KOPT-K1 (cell line): ENCODE data around the gene KCP.

Source experiments
- H3K27ac ChIP-seq: fragments of 200-600 bp; sonication (generic); 2 replicates; pipeline ENCODE4 v1.5.1; 2016; ENCODE audit warnings: antibody characterized with exemption, mild to moderate bottlenecking, low read depth, low read length; ENCODE audit not compliant: poor library complexity, severe bottlenecking
- H3K36me3 ChIP-seq: fragments of 200-600 bp; sonication (generic); 2 replicates; pipeline ENCODE4 v1.5.1; 2017; ENCODE audit warnings: antibody characterized with exemption, mild to moderate bottlenecking, low read length, moderate library complexity; ENCODE audit not compliant: insufficient read depth
- H3K9me3 ChIP-seq: fragments of 200-600 bp; sonication (generic); 2 replicates; pipeline ENCODE4 v1.5.1; 2017; ENCODE audit warnings: antibody characterized with exemption, low read length, mild to moderate bottlenecking; ENCODE audit not compliant: insufficient read depth, poor library complexity, severe bottlenecking

KCP gene

GRCh38 chr7:128858380-128859231 lies 51.9 kb downstream of the KCP start:
- H3K9me3 ChIP-seq: no peaks in the 10 kb centered on the region
- no peak overlapping the region for H3K27ac ChIP-seq
- H3K36me3 ChIP-seq: no peaks in the 10 kb centered on the region

GRCh38 chr7:128856001-128856718 lies 54.3 kb downstream of the KCP start:
- H3K36me3 ChIP-seq: no peaks in the 10 kb centered on the region

DNA sequence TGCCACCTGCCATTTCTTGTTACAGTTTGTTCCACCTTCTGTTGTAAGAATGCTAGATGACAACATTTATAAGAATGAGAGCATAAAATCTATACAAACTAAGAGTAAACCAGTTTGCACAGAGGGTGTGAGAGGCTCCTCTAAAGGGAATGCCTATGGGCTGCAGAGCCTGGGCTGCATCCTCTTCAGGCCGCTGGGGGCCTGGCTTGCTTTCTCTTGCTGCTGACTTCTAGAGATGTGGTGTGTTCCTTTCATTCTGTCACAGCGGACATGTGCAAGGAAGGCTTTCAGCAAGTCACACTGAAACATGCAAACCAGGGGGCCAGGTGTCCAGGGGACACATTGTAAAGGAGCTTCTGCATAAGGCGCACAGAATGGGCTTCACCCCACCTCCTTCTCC lies 55.0 kb downstream of the KCP start:
- H3K36me3 ChIP-seq: no peaks in the 10 kb centered on the region
- no peak overlapping the region for H3K27ac ChIP-seq
- H3K9me3 ChIP-seq: no peaks in the 10 kb centered on the region

More at GRCh38 chr7:128856001-128856718, 54.3 kb downstream of the KCP start:
- H3K27ac ChIP-seq: no peak overlapping the region
- H3K9me3 ChIP-seq: no peaks in the 10 kb centered on the region

DNA sequence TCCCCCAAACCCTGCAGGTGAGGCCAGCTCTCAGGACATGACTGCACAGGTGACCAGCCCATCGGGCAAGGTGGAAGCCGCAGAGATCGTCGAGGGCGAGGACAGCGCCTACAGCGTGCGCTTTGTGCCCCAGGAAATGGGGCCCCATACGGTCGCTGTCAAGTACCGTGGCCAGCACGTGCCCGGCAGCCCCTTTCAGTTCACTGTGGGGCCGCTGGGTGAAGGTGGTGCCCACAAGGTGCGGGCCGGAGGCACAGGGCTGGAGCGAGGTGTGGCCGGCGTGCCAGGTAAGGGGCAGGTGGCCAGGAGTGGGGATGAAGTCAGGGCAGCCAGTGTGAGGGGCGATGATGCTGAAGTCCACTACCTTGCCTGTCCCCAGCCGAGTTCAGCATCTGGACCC lies 56.1 kb downstream of the KCP start:
- Histone ChIP-seq H3K36me3 (no peaks in the 10 kb centered on the region), H3K27ac (no peak overlapping the region), H3K9me3 (no peaks in the 10 kb centered on the region)

GRCh38 chr7:128853799-128854198 lies 56.7 kb downstream of the KCP start:
- Histone ChIP-seq H3K9me3 (no peaks in the 10 kb centered on the region), H3K36me3 (no peaks in the 10 kb centered on the region), H3K27ac (no peak overlapping the region)

- no peaks in the 10 kb centered on the region for H3K36me3 ChIP-seq
- H3K27ac ChIP-seq: no peak overlapping the region
- no peaks in the 10 kb centered on the region for H3K9me3 ChIP-seq
Observed at GRCh38 chr7:128852537-128853254, 57.8 kb downstream of the KCP start.

DNA sequence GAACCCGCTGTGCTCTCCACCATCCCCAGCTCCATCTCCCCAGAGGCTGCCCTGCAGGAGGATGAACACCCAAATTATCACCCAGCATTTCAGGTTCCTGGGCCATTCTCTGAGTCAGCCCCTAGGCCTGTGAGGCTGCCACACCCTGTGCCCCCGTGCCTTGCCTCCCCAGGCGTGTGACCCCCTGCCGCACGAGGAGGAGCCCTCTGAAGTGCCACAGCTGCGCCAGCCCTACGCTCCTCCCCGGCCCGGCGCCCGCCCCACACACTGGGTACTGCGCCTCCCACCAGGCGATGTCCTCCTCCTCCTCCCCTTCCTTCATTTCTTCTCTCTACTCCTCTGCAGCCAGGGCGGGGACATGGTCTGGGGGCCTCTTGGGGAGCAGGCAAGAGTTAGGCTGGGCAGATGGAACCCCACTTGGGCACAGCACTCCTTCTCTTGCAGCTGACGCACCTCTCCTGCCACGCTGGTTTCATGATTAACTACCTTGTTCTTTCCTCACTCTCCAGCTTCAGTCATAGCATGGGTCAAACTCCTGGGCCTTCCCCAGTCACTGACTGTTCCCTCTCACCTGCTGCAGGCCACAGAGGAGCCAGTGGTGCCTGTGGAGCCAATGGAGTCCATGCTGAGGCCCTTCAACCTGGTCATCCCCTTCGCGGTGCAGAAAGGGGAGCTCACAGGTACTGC lies 60.6 kb downstream of the KCP start:
- no peaks in the 10 kb centered on the region for H3K36me3 ChIP-seq
- H3K9me3 ChIP-seq: no peaks in the 10 kb centered on the region
- no peak overlapping the region for H3K27ac ChIP-seq

DNA sequence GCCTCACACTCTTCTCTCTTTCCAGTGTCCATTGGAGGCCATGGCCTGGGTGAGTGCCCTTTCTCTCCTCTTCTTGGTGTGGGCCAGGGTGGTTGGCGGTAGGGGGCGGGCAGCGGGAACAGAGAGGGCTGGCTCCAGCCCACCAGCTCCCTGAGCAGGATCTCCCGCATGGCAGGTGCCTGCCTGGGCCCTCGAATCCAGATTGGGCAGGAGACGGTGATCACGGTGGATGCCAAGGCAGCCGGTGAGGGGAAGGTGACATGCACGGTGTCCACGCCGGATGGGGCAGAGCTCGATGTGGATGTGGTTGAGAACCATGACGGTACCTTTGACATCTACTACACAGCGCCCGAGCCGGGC lies 61.4 kb downstream of the KCP start:
- Histone ChIP-seq H3K9me3 (no peaks in the 10 kb centered on the region), H3K27ac (no peak overlapping the region), H3K36me3 (no peaks in the 10 kb centered on the region)

DNA sequence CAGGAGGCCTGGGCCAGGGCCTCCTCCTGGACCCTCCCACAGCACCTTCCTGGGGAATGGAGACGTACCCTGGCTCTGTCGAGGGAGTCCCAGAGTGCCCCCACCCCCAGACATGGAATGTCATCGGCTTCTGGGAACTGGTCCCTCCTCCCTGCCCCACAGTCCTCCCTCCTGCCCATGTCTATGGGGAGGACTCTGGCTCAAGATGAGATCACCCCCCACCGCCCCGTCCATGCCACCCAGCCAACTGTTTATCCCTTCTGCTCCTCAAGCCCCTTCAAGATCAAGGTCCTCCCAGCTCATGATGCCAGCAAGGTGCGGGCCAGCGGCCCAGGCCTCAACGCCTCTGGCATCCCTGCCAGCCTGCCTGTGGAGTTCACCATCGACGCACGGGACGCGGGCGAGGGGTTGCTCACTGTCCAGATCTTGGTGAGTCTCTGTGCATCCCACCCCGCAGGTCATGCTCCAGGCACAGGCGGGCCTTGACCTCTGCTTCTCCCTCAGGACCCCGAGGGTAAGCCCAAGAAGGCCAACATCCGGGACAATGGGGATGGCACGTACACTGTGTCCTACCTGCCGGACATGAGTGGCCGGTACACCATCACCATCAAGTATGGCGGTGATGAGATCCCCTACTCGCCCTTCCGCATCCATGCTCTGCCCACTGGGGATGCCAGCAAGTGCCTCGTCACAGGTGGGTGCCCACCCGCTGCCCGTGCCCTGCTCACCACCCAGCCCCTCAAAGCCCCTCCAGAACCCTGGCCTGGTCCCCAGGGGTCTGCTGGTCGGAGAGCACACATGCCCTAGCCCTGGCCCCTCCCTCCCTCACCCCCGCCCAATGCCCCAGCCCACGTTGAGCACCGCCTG lies 62.0 kb downstream of the KCP start:
- H3K36me3 ChIP-seq: no peaks in the 10 kb centered on the region
- no peaks in the 10 kb centered on the region for H3K9me3 ChIP-seq
- no peak overlapping the region for H3K27ac ChIP-seq

DNA sequence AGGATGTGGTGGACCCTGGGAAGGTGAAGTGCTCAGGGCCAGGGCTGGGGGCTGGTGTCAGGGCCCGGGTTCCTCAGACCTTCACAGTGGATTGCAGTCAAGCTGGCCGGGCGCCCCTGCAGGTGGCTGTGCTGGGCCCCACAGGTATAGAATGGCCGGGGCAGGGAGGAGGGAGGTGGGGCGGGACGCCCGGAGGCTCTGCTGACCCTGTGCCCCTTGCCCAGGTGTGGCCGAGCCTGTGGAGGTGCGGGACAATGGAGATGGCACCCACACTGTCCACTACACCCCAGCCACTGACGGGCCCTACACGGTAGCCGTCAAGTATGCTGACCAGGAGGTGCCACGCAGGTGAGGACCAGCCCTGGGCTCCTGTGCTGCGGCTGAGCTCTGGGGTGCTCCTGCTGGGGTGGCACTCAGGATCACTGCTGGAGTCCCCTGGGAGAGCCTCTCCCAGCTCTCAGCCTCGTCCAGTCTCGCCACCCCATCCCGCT lies 62.7 kb downstream of the KCP start:
- no peaks in the 10 kb centered on the region for H3K36me3 ChIP-seq
- no peak overlapping the region for H3K27ac ChIP-seq
- H3K9me3 ChIP-seq: no peaks in the 10 kb centered on the region

GRCh38 chr7:128846781-128847444 lies 63.6 kb downstream of the KCP start:
- no peaks in the 10 kb centered on the region for H3K9me3 ChIP-seq
- no peak overlapping the region for H3K27ac ChIP-seq
- no peaks in the 10 kb centered on the region for H3K36me3 ChIP-seq

DNA sequence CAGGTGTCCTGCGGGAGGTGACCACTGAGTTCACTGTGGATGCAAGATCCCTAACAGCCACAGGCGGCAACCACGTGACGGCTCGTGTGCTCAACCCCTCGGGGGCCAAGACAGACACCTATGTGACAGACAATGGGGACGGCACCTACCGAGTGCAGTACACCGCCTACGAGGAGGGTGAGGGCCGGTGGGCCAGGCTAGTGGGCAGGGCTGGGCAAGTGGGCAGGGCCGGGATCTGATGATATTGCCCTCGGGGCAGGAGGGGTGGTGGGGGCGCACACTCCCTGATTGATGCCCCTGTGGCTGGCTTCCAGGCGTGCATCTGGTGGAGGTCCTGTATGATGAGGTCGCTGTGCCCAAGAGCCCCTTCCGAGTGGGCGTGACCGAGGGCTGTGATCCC lies 64.5 kb downstream of the KCP start:
- Histone ChIP-seq H3K36me3 (no peaks in the 10 kb centered on the region), H3K9me3 (no peaks in the 10 kb centered on the region), H3K27ac (no peak overlapping the region)

GRCh38 chr7:128845475-128845874 lies 65.0 kb downstream of the KCP start:
- H3K27ac ChIP-seq: no peak overlapping the region
- H3K9me3 ChIP-seq: no peaks in the 10 kb centered on the region
- H3K36me3 ChIP-seq: no peaks in the 10 kb centered on the region
